ENCODE data around the gene SGK2.

DNA sequence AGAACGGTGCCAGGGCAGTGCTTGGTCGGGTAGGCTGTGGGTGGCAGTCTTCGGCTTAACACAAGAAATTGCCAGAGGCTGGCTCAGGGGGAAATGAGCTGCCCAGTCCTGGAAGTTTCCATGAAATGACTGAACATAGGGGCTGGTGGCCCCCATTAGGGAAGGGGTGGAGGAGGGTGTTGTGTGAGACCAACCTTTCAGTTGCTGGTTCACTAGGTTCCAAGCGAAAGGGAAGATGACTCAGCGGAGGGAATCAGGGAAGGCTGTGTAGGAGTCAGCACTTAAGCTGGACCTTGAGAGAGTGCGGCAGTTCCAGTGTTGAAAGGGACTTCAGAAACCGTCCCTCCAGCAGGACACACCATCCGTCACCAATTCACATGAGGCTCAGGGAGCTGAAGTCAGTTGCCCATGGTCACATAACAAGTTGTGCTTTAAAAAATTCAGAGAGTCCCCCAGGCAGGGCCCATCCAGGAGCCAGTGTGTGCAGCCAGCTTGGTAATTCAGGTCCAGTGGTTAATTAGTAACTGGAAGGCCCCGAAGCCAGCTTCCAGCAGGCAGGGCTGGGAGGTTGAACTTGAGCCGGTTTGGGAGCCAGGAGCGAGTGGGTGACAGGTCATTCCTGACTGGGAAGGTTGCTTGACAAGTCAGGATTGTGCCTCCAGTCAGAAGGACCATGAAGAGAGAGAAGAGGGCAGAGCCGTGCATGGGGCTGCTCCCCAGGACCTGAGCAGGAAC lies at the start of gene SGK2:
- TF ChIP-seq, protein P1, sequence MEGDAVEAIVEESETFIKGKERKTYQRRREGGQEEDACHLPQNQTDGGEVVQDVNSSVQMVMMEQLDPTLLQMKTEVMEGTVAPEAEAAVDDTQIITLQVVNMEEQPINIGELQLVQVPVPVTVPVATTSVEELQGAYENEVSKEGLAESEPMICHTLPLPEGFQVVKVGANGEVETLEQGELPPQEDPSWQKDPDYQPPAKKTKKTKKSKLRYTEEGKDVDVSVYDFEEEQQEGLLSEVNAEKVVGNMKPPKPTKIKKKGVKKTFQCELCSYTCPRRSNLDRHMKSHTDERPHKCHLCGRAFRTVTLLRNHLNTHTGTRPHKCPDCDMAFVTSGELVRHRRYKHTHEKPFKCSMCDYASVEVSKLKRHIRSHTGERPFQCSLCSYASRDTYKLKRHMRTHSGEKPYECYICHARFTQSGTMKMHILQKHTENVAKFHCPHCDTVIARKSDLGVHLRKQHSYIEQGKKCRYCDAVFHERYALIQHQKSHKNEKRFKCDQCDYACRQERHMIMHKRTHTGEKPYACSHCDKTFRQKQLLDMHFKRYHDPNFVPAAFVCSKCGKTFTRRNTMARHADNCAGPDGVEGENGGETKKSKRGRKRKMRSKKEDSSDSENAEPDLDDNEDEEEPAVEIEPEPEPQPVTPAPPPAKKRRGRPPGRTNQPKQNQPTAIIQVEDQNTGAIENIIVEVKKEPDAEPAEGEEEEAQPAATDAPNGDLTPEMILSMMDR (IDR thresholded peaks at IDR 0.05; ENCODE audit: borderline replicate concordance, extremely low read depth, low read length, poor library complexity, severe bottlenecking): no peak
- no peak for TF ChIP-seq EZH2 (IDR thresholded peaks at IDR 0.05; ENCODE audit: borderline replicate concordance, low read depth, low read length, severe bottlenecking)
